Measurements from ENCODE around the gene DLG2.

Gene DLG2

GRCh38 chr11:83957038-83957900, 1669.9 kb downstream of the DLG2 start:
- no peak overlapping the region for H3K4me3 ChIP-seq (ENCODE audit: low read depth, low read length)
- no peak for DNase-seq (ENCODE audit: low read depth, low spot score)
- TF ChIP-seq, protein P1, sequence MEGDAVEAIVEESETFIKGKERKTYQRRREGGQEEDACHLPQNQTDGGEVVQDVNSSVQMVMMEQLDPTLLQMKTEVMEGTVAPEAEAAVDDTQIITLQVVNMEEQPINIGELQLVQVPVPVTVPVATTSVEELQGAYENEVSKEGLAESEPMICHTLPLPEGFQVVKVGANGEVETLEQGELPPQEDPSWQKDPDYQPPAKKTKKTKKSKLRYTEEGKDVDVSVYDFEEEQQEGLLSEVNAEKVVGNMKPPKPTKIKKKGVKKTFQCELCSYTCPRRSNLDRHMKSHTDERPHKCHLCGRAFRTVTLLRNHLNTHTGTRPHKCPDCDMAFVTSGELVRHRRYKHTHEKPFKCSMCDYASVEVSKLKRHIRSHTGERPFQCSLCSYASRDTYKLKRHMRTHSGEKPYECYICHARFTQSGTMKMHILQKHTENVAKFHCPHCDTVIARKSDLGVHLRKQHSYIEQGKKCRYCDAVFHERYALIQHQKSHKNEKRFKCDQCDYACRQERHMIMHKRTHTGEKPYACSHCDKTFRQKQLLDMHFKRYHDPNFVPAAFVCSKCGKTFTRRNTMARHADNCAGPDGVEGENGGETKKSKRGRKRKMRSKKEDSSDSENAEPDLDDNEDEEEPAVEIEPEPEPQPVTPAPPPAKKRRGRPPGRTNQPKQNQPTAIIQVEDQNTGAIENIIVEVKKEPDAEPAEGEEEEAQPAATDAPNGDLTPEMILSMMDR (IDR thresholded peaks at IDR 0.05; ENCODE audit: insufficient read depth, low read length, missing control alignments), result no peak
- POLR2A ChIA-PET, result no interaction called here
- CTCF ChIA-PET, result no interaction called here

GRCh38 chr11:83956119-83956697, 1670.9 kb downstream of the DLG2 start:
- CTCF ChIA-PET, result no interaction called here
- DNase-seq (ENCODE audit: low read depth, low spot score), result no peak
- TF ChIP-seq, protein P1 (IDR thresholded peaks at IDR 0.05; ENCODE audit: insufficient read depth, low read length, missing control alignments), result no peak
- POLR2A ChIA-PET, result no interaction called here
- H3K4me3 ChIP-seq (ENCODE audit: low read depth, low read length), result no peak overlapping the region

DNA sequence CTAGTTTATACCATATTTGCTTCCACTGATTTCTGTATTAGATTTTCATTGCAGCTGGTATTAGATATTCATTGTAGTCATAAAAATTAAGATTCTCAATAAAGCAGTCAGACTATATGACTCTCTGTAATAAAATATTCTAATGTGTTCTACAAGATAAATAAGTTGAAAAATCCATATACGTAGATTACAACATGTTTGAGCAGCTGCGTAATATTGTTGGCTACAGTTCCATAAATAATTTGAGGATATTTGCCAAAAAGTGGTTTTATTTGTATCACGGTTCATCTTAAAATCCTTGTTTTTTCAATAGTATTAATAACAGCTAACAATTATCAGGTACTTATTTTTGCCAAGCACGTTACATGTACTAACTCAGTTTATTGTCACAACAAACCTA, 1672.4 kb downstream of the DLG2 start:
- POLR2A ChIA-PET, result no interaction called here
- H3K4me3 ChIP-seq (ENCODE audit: low read depth, low read length), result no peak overlapping the region
- CTCF ChIA-PET, result no interaction called here
- no peak for DNase-seq (ENCODE audit: low read depth, low spot score)
- TF ChIP-seq, protein P1 (IDR thresholded peaks at IDR 0.05; ENCODE audit: insufficient read depth, low read length, missing control alignments), result no peak

GRCh38 chr11:83951521-83951920, 1675.6 kb downstream of the DLG2 start:
- H3K4me3 ChIP-seq (ENCODE audit: low read depth, low read length), result no peak overlapping the region
- TF ChIP-seq, protein P1 (IDR thresholded peaks at IDR 0.05; ENCODE audit: insufficient read depth, low read length, missing control alignments), result no peak
- DNase-seq (ENCODE audit: low read depth, low spot score), result no peak
- ChIA-PET POLR2A (no interaction called here), CTCF (no interaction called here)

DNA sequence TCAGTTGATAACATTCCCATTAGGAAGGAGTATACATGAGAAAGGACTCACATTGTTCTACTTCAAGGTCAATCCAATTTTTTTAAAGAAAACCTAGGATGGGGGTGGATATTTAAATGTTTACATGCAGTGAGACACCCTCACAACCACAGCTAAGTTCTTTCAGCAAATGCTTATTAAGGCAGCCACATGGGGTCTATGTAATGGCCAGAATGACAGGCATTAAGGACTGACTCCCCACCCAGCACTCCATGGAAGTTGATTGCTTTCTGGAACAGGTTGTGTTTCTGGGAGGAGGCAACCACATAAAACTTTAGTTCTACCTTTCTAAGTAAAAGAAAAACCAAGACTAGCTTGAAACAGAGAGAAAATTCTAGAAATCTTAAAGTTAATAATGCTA, 1678.9 kb downstream of the DLG2 start:
- ChIA-PET POLR2A (no interaction called here), CTCF (no interaction called here)
- no peak for DNase-seq (ENCODE audit: low read depth, low spot score)
- no peak overlapping the region for H3K4me3 ChIP-seq (ENCODE audit: low read depth, low read length)
- TF ChIP-seq, protein P1 (IDR thresholded peaks at IDR 0.05; ENCODE audit: insufficient read depth, low read length, missing control alignments), result no peak

- H3K4me3 ChIP-seq (ENCODE audit: low read depth, low read length), result no peak overlapping the region
- ChIA-PET POLR2A (no interaction called here), CTCF (no interaction called here)
- TF ChIP-seq, protein P1 (IDR thresholded peaks at IDR 0.05; ENCODE audit: insufficient read depth, low read length, missing control alignments), result no peak
- no peak for DNase-seq (ENCODE audit: low read depth, low spot score)
These were observed 1681.2 kb downstream of the DLG2 start for GRCh38 chr11:83945976-83946375.
